HCT116 (cell line): ENCODE results near the gene VWC2. TPM values are rescaled to one million over a fixed set of nuclear protein-coding genes. Genes with fewer than 3 reads are reported as not detected.

Source experiments
- ATAC-seq: fragments of 200-7000 bp; cut with Tn5 transposase; 2 replicates; pipeline ENCODE4 v1.9.1; 2020; ENCODE audit warnings: mild to moderate bottlenecking, moderate library complexity
- BruUV-seq: library from RNA; stranded (reverse); fragments of 400-500 nt; replicated peaks from 2 replicates; lab custom pipeline; 2021; lab: Mats Ljungman, UMichigan
- CTCF ChIA-PET: fragments of 300-600 bp; sonication (Branson Sonifier 250); formaldehyde crosslinking; loops from one replicate; lab custom pipeline; 2021; ENCODE audit warnings: antibody characterized with exemption; lab: Charles Lee
- POLR2A ChIA-PET: fragments of 300-600, 350-600 bp; sonication (Branson Sonifier 250); formaldehyde crosslinking; loops from one replicate; lab custom pipeline; 2021; ENCODE audit warnings: antibody characterized with exemption; lab: Charles Lee
- RAD21 ChIA-PET, 2 experiments: fragments of 300-600 bp; sonication (Branson Sonifier 250); formaldehyde crosslinking; loops; one replicate each; lab custom pipeline; 2023; ENCODE audit warnings: low total read pairs in 2 of 2; ENCODE audit not compliant: uncharacterized antibody in 2 of 2, unreplicated experiment in 2 of 2, low non-redundant PET in 1 of 2; lab: Charles Lee
- DNase-seq: peaks from one replicate; pipeline ENCODE4 v3.0.0-alpha.2; 2010; ENCODE audit warnings: low read depth, low spot score
- H2AFZ ChIP-seq: fragments of 200-600 bp; shearing (Covaris generic), sonication (generic); 2 replicates; pipeline ENCODE4 v1.6.1; 2017; ENCODE audit warnings: low read depth, mixed run types, mixed read lengths, antibody characterized with exemption, low read length; ENCODE audit not compliant: poor library complexity, severe bottlenecking
- H3K27ac ChIP-seq: 2 replicates; pipeline ENCODE4 v1.5.1; 2012; ENCODE audit warnings: low read depth, low read length
- H3K27me3 ChIP-seq: fragments of 200-600 bp; sonication (generic); 2 replicates; pipeline ENCODE4 v1.6.1; 2016; ENCODE audit warnings: mixed run types, low read length, mixed read lengths; ENCODE audit not compliant: insufficient read depth
- H3K36me3 ChIP-seq, 2 experiments: fragments of 200-500 bp in 1 of 2; fragments of 200-600 bp in 1 of 2; sonication (Bioruptor generic) in 1 of 2; sonication (generic) in 1 of 2; 2 replicates each; pipeline versions ENCODE4 v1.5.1 to v1.6.1; 2014 to 2016; ENCODE audit warnings: low read length in 2 of 2, inconsistent platforms in 1 of 2, mixed read lengths in 1 of 2, mixed run types in 1 of 2; ENCODE audit not compliant: insufficient read depth in 2 of 2, control insufficient read depth in 1 of 2
- H3K4me1 ChIP-seq, 2 experiments: fragments of 200-600 bp in 1 of 2; sonication (generic) in 1 of 2; 2 replicates each; pipeline versions ENCODE4 v1.5.1 to v1.6.1; 2012 to 2017; ENCODE audit warnings: low read length in 2 of 2, inconsistent platforms in 1 of 2, mild to moderate bottlenecking in 1 of 2, mixed read lengths in 1 of 2, mixed run types in 1 of 2, moderate library complexity in 1 of 2; ENCODE audit not compliant: insufficient read depth in 2 of 2, control insufficient read depth in 1 of 2
- H3K4me2 ChIP-seq: fragments of 200-600 bp; sonication (generic); 2 replicates; pipeline ENCODE4 v1.6.1; 2017; ENCODE audit warnings: mixed run types, low read length, mixed read lengths
- H3K4me3 ChIP-seq, 2 experiments: fragments of 200-600 bp in 1 of 2; sonication (generic) in 1 of 2; replicated peaks in 1 of 2; 2 replicates each; pipeline ENCODE4 v1.5.1; 2011 to 2016; ENCODE audit warnings: low read length in 2 of 2, control low read depth in 1 of 2, low read depth in 1 of 2, mild to moderate bottlenecking in 1 of 2, mixed read lengths in 1 of 2, mixed run types in 1 of 2
- H3K79me2 ChIP-seq: fragments of 200-600 bp; sonication (generic); 2 replicates; pipeline ENCODE4 v1.6.1; 2017; ENCODE audit warnings: mild to moderate bottlenecking, mixed run types, low read length, moderate library complexity, mixed read lengths; ENCODE audit not compliant: insufficient read depth
- H3K9ac ChIP-seq: fragments of 200-600 bp; sonication (generic); 2 replicates; pipeline ENCODE4 v1.6.1; 2016; ENCODE audit warnings: low read length, mixed read lengths
- H3K9me2 ChIP-seq: fragments of 200-600 bp; sonication (generic), shearing (Covaris generic); 2 replicates; pipeline ENCODE4 v1.6.1; 2017; ENCODE audit warnings: mixed run types, mild to moderate bottlenecking, moderate library complexity; ENCODE audit not compliant: insufficient read depth
- H3K9me3 ChIP-seq, 2 experiments: fragments of 200-500 bp in 1 of 2; fragments of 200-600 bp in 1 of 2; sonication (Bioruptor generic) in 1 of 2; sonication (generic) in 1 of 2; 2 replicates each; pipeline ENCODE4 v1.6.1; 2014 to 2017; ENCODE audit warnings: low read length in 2 of 2, mixed read lengths in 2 of 2, inconsistent platforms in 1 of 2, low read depth in 1 of 2, mild to moderate bottlenecking in 1 of 2, mixed run types in 1 of 2, moderate library complexity in 1 of 2; ENCODE audit not compliant: control insufficient read depth in 1 of 2, insufficient read depth in 1 of 2
- H4K20me1 ChIP-seq: fragments of 200-600 bp; sonication (generic), shearing (Covaris generic); 2 replicates; pipeline ENCODE4 v1.6.1; 2017; ENCODE audit warnings: mixed run types, mild to moderate bottlenecking, moderate library complexity; ENCODE audit not compliant: insufficient read depth
- ATF3 ChIP-seq: IDR thresholded peaks from 2 replicates; pipeline ENCODE4 v1.6.1; 2012
- CBX3 ChIP-seq: IDR thresholded peaks from 2 replicates; pipeline ENCODE4 v1.6.1; 2012; ENCODE audit warnings: low read depth
- CEBPB ChIP-seq: IDR thresholded peaks from 2 replicates; pipeline ENCODE4 v1.6.1; 2012; ENCODE audit warnings: low read depth
- CTCF ChIP-seq, 3 experiments: fragments of 200-600 bp in 1 of 3; sonication (generic) in 1 of 3; IDR thresholded peaks in 2 of 3; conservative IDR thresholded peaks in 1 of 3; 2 replicates each; pipeline ENCODE4 v1.5.1; 2012 to 2017; ENCODE audit warnings: low read depth in 2 of 3, low read length in 2 of 3, antibody characterized with exemption in 1 of 3, borderline replicate concordance in 1 of 3, control low read depth in 1 of 3, mild to moderate bottlenecking in 1 of 3, mixed read lengths in 1 of 3, mixed run types in 1 of 3, moderate library complexity in 1 of 3; ENCODE audit not compliant: insufficient read depth in 1 of 3
- EGR1 ChIP-seq: IDR thresholded peaks from 2 replicates; pipeline ENCODE4 v1.6.1; 2012; ENCODE audit warnings: low read depth
- ELF1 ChIP-seq: IDR thresholded peaks from 2 replicates; pipeline ENCODE4 v1.6.1; 2012; ENCODE audit warnings: low read depth, borderline replicate concordance
- JUND ChIP-seq: IDR thresholded peaks from 2 replicates; pipeline ENCODE4 v1.6.1; 2012
- MAX ChIP-seq: IDR thresholded peaks from 2 replicates; pipeline ENCODE4 v1.6.1; 2012
- POLR2AphosphoS5 ChIP-seq: IDR thresholded peaks from 2 replicates; pipeline ENCODE4 v1.6.1; 2011; ENCODE audit warnings: mild to moderate bottlenecking, low read depth, low read length, moderate library complexity
- RAD21 ChIP-seq: IDR thresholded peaks from 2 replicates; pipeline ENCODE4 v1.6.1; 2012; ENCODE audit warnings: low read depth, mild to moderate bottlenecking
- REST ChIP-seq: IDR thresholded peaks from 2 replicates; pipeline ENCODE4 v1.6.1; 2012; ENCODE audit warnings: low read depth
- SP1 ChIP-seq: IDR thresholded peaks from 2 replicates; pipeline ENCODE4 v1.6.1; 2012; ENCODE audit warnings: low read depth
- SRF ChIP-seq: IDR thresholded peaks from 2 replicates; pipeline ENCODE4 v1.6.1; 2012; ENCODE audit warnings: low read depth
- ZFX ChIP-seq: fragments of 450-650 bp; IDR thresholded peaks from 2 replicates; pipeline ENCODE4 v1.6.1; 2017
- ZNF274 ChIP-seq: fragments of 200-500 bp; sonication (Bioruptor generic); IDR thresholded peaks from 2 replicates; pipeline ENCODE4 v1.6.1; 2014; ENCODE audit warnings: mild to moderate bottlenecking, low read depth, low read length, inconsistent platforms
- intact Hi-C: fragments of 100-400 bp; cut with micrococcal nuclease; formaldehyde crosslinking; loops from 2 replicates; pipeline ENCODE4 v1.10.0; 2022
- total RNA-seq: library from RNA; stranded (reverse); gene quantifications from one replicate; pipeline ENCODE4 v1.2.1, GENCODE V29; 2021; ENCODE audit not compliant: unreplicated experiment

Gene VWC2
- total RNA-seq, 1 experiment from 2014 or later = not detected

GRCh38 chr7:49775065-49775948 is 1.9 kb downstream of the VWC2 start:
- ATAC-seq = no peak

More at GRCh38 chr7:49775065-49775948, 1.9 kb downstream of the VWC2 start:
- intact Hi-C loops = no loop called here
- H3K27me3 ChIP-seq = no peaks in the 10 kb centered on the region
- no peak overlapping the region for H2AFZ ChIP-seq
- H3K4me2 ChIP-seq = no peak overlapping the region
- H4K20me1 ChIP-seq = no peaks in the 10 kb centered on the region
- H3K27ac ChIP-seq = no peak overlapping the region
- RAD21 ChIA-PET = no interaction called here
- peaks cover 0 to 5% of the 10 kb centered on the region in 2 experiments; a peak in 2 of 4 replicates for H3K9me3 ChIP-seq
- TF ChIP-seq ATF3 = no peak
- no peak for TF ChIP-seq REST
- TF ChIP-seq SP1 = no peak
- TF ChIP-seq ZFX = no peak
- no peak for TF ChIP-seq MAX
- TF ChIP-seq CTCF (IDR thresholded peaks at IDR 0.05 in 2 of 3, conservative IDR thresholded peaks at IDR 0.05 in 1 of 3; ENCODE audit: borderline replicate concordance in 1 of 3, insufficient read depth in 1 of 3, low read depth in 2 of 3, low read length in 2 of 3) = no peak
- no peak for TF ChIP-seq SRF
- TF ChIP-seq ELF1 = no peak
- no peak for TF ChIP-seq JUND
- no peak for TF ChIP-seq CEBPB
- no peak for TF ChIP-seq RAD21
- TF ChIP-seq ZNF274 = no peak
- no peak for TF ChIP-seq CBX3
- TF ChIP-seq POLR2AphosphoS5 = no peak
- no peak for TF ChIP-seq EGR1
- BruUV-seq = no TSS peak
- H3K79me2 ChIP-seq = no peaks in the 10 kb centered on the region
- no peak overlapping the region for H3K9ac ChIP-seq
- H3K4me1 ChIP-seq = no peaks in the 10 kb centered on the region
- no peaks in the 10 kb centered on the region for H3K9me2 ChIP-seq
- no peak for DNase-seq
- H3K4me3 ChIP-seq = no peak overlapping the region
- POLR2A ChIA-PET = no interaction called here
- CTCF ChIA-PET = no interaction called here
- no peaks in the 10 kb centered on the region for H3K36me3 ChIP-seq
